ENCODE measurements around the gene CDH23.

GRCh38 chr10:71504570-71504969 lies 107.8 kb downstream of the CDH23 start:
- TF ChIP-seq CTCF (IDR thresholded peaks at IDR 0.05), result no peak
- TF ChIP-seq POLR2A (IDR thresholded peaks at IDR 0.05), result no peak

Measured in uterus (tissue), 2 donors.